ENCODE measurements around the gene KCNK3.

DNA sequence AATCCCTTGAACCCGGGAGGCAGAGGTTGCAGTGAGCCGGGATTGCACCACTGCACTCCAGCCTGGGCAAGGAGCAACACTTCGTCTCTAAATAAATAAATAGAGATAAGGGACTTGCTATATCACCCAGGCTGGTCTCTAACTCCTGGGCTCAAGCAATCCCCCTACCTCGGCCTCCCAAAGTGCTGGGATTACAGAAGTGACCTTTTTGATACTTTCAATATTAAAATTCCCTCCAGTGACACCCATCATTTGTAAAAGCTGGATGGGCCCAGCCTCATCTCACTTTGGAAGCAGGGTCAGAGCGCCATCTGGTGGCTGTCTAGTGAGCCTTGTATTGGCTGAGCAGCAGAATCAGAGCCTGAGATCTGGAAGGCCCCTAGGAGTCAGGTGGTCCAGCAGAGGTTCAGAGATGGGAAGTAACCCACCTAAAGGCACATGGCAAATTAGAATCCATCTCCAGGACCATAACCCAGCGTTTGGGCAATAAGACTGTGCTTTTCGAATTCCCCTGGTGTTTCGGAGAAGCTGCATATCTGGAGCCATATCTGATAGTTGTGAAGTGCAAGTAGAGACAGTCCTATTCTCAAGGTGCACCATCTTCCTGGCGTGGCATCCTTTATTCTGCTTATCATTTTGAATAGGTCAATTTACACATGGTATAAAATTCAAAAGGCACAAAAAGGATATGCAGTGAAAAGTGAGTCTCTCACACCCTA, 53.2 kb downstream of the KCNK3 start:
- TF ChIP-seq, protein P1, sequence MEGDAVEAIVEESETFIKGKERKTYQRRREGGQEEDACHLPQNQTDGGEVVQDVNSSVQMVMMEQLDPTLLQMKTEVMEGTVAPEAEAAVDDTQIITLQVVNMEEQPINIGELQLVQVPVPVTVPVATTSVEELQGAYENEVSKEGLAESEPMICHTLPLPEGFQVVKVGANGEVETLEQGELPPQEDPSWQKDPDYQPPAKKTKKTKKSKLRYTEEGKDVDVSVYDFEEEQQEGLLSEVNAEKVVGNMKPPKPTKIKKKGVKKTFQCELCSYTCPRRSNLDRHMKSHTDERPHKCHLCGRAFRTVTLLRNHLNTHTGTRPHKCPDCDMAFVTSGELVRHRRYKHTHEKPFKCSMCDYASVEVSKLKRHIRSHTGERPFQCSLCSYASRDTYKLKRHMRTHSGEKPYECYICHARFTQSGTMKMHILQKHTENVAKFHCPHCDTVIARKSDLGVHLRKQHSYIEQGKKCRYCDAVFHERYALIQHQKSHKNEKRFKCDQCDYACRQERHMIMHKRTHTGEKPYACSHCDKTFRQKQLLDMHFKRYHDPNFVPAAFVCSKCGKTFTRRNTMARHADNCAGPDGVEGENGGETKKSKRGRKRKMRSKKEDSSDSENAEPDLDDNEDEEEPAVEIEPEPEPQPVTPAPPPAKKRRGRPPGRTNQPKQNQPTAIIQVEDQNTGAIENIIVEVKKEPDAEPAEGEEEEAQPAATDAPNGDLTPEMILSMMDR (conservative IDR thresholded peaks at IDR 0.05 in 1 of 2, IDR thresholded peaks at IDR 0.05 in 1 of 2; ENCODE audit: low read depth in 1 of 2, low read length in 2 of 2): peak; percentile 95
- no peak for TF ChIP-seq EZH2 (IDR thresholded peaks at IDR 0.05; ENCODE audit: low read length, missing control alignments)
